Right atrium auricular region (tissue), 2 donors: ENCODE data around the gene RRAGD. TPM values are rescaled to one million over a fixed set of nuclear protein-coding genes. Genes with fewer than 3 reads are reported as not detected.
A peak's percentile ranks its signal among the peaks of the same experiment; 100 is the strongest.

Experiments used
- DNase-seq: peaks from one replicate; pipeline ENCODE4 v3.0.0-alpha.2; 2019; ENCODE audit warnings: low spot score
- H3K27ac ChIP-seq, 2 donors: fragments of 200-600 bp; sonication (generic); 1 replicate in 1 of 2; 2 replicates in 1 of 2; pipeline ENCODE4 v1.5.1; 2016 to 2019
- H3K27me3 ChIP-seq, 2 donors: fragments of 200-600 bp; sonication (generic); one replicate each; pipeline versions ENCODE4 v1.5.1 to v1.6.0; 2017 to 2019
- H3K36me3 ChIP-seq: fragments of 200-600 bp; sonication (generic); one replicate; pipeline ENCODE4 v1.5.1; 2016
- H3K4me1 ChIP-seq, 2 donors: fragments of 200-600 bp; sonication (generic); one replicate each; pipeline versions ENCODE4 v1.5.1 to v1.6.0; 2017 to 2019
- H3K4me3 ChIP-seq, 2 donors: fragments of 200-600 bp; sonication (generic); 1 replicate in 1 of 2; 2 replicates in 1 of 2; pipeline ENCODE4 v1.5.1; 2017 to 2019; ENCODE audit warnings: mild to moderate bottlenecking in 1 of 2, moderate library complexity in 1 of 2
- H3K9me3 ChIP-seq, 2 donors: fragments of 200-600 bp; sonication (generic); one replicate each; pipeline ENCODE4 v1.5.1; 2019
- CTCF ChIP-seq, 2 donors: fragments of 200-600 bp; sonication (generic); IDR thresholded peaks; one replicate each; pipeline ENCODE4 v1.5.1; 2019; ENCODE audit warnings: antibody characterized with exemption in 2 of 2
- total RNA-seq, 2 donors: library from RNA; depleted of rRNA; stranded (reverse); fragments of >200 nt; gene quantifications; one replicate each; pipeline ENCODE4 v1.1.0, GENCODE V29; 2016

Gene RRAGD
- total RNA-seq, 2 donors from 2014 or later, result 56.4 to 98.0 TPM

DNA sequence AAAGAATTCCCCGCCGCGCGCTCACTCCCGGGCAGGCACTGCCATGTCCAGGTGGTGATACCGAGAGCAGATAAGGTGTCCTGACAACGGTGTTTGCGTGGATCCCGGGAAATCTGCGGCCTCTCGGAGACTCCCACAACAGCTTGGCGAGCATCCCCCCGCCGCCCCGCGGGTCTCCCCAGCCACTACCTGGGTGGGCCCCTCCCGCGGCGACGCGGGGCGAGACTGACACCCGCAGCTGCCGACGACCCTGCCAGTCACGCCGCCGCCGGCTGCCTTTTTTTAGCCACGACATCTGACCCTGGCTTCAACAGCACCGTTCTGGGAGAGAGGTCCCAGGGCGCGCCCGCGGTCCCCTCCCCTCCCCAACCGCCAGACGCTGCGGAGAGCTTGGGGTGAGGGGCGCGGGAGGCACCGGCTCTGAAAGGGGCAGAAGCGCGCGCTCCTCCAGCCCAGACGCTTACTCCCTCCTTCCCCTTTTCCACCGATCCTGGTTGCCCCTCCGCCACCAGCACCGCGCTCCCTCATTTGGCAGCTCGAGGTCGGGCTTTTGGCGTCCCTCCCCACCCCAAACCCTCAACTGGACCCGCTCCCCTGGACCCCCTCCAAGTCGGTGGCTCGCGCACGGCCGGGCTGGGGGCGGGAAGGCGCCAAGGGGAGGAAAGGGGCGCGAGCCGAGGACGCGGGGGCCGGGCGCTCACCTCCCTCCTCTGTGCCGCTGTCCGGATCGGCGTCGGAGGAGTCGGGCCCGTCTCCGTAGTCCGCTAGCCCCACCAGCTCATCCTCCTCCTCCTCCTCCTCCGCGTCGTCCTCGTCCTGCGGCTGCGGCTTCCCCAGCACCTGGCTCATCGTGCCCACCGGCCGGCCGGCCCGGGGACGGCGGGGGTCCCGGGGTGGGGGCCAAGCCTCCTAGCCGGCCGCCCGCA, 665 bp downstream of the RRAGD start:
- TF ChIP-seq CTCF (IDR thresholded peaks at IDR 0.05), result no peak
- Histone ChIP-seq H3K4me3 (peak overlapping the region; percentile 84 to 94), H3K27me3 (no peaks in the 10 kb centered on the region), H3K36me3 (no peaks in the 10 kb centered on the region), H3K4me1 (peaks cover 0 to 49% of the 10 kb centered on the region in 2 donors), H3K27ac (peak overlapping the region; percentile 93 to 96), H3K9me3 (no peaks in the 10 kb centered on the region)
- DNase-seq, result no peak

DNA sequence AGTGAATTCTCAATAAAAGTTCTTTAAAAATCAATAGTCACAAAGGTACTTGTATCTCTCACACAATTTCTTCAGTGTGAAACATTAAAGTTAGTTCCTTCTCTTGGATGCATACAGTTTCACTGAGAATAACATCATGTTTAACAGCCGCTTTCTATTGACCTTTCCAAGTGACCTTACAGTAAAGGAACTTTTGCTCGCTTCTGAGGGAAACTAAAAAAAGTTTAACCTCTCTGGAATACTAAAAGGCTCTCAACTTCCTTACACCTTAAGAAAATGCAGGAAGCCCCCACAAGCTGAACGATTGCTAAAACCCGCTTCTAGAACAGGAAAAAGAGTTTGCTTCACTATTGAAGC, 1.3 kb downstream of the RRAGD start:
- Histone ChIP-seq H3K27ac (peak overlapping the region; percentile 93 to 96), H3K4me1 (peaks cover 0 to 49% of the 10 kb centered on the region in 2 donors), H3K27me3 (no peaks in the 10 kb centered on the region), H3K36me3 (no peaks in the 10 kb centered on the region), H3K4me3 (peak overlapping the region; percentile 84 to 94), H3K9me3 (no peaks in the 10 kb centered on the region)
- no peak for DNase-seq
- no peak for TF ChIP-seq CTCF (IDR thresholded peaks at IDR 0.05)

- peak overlapping the region; percentile 84 to 94 for H3K4me3 ChIP-seq
- no peaks in the 10 kb centered on the region for H3K36me3 ChIP-seq
- peak overlapping the region; percentile 93 to 96 for H3K27ac ChIP-seq
- no peaks in the 10 kb centered on the region for H3K27me3 ChIP-seq
- H3K4me1 ChIP-seq, result peaks cover 0 to 49% of the 10 kb centered on the region in 2 donors
- TF ChIP-seq CTCF (IDR thresholded peaks at IDR 0.05), result no peak
- no peaks in the 10 kb centered on the region for H3K9me3 ChIP-seq
- no peak for DNase-seq
Measured at GRCh38 chr6:89410231-89410761, 1.8 kb downstream of the RRAGD start.

- H3K27me3 ChIP-seq, result no peaks in the 10 kb centered on the region
- H3K27ac ChIP-seq, result peak overlapping the region; percentile 93 to 96
- no peak for TF ChIP-seq CTCF (IDR thresholded peaks at IDR 0.05)
- H3K9me3 ChIP-seq, result no peaks in the 10 kb centered on the region
- no peak for DNase-seq
- H3K36me3 ChIP-seq, result no peaks in the 10 kb centered on the region
- H3K4me3 ChIP-seq, result no peak overlapping the region
- H3K4me1 ChIP-seq, result peaks cover 0 to 49% of the 10 kb centered on the region in 2 donors
Measured at GRCh38 chr6:89409461-89410035, 2.5 kb downstream of the RRAGD start.

- Histone ChIP-seq H3K4me1 (peaks cover 0 to 33% of the 10 kb centered on the region in 2 donors), H3K36me3 (no peaks in the 10 kb centered on the region), H3K4me3 (no peak overlapping the region), H3K9me3 (no peaks in the 10 kb centered on the region), H3K27me3 (no peaks in the 10 kb centered on the region), H3K27ac (no peak overlapping the region)
- TF ChIP-seq CTCF (IDR thresholded peaks at IDR 0.05), result no peak
- DNase-seq, result no peak
Measured at GRCh38 chr6:89406141-89406540, 5.9 kb downstream of the RRAGD start.
